Retina (tissue), 1 donor: Measurements from ENCODE around the gene NLRC5.
"Not testable (repeated sequence)": the region's sequence is repeated elsewhere in the genome, so short reads cannot be mapped to it uniquely, and the experiment has no call there.

Source experiments
- DNase-seq: peaks from one replicate; pipeline ENCODE4 v3.0.0-alpha.2; 2016

Gene NLRC5

DNA sequence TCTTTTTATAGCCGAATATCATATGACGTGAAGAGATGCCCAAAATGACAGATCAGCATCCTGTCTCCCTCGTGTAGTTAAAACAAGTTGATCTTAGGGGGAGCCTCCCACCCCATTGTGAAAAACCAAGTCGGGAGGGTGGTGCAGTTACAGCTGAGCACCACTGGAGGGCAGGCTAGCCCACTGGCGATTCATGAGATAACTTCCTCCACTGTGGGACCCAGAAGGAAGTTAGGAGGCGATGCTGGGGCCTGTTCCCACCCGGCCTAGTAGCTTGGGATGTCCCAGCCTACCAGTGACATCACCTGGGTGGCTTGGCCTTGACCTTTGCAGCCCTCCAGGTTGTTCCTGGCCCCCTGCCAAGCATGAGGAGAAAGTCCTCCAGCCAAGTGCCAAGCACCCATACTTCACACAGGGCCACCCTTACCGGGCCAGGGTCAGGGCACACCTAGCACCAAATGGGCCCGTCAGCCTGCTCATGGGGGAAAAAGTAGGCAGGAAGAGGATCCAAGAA lies 95.0 kb downstream of the NLRC5 start:
- peak; percentile 80 for DNase-seq

DNA sequence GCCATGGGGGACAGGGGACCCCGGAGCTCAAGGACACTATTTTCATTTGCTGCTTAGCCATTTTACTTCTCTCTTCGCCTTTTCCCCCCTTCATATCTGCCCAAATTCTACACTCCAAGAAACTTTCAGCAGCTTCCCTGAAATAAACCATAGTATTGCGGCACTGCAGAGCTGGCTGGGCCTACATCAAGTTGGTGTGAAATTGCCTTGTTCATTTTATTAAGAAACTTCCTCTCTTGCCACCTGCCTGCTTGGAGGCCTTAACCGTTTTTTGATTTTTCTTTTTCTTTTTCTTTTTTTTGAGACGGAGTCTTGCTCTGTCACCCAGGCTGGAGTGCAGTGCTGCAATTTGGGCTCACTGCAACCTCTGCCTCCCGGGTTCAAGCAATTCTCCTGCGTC lies 95.6 kb downstream of the NLRC5 start:
- no peak for DNase-seq

DNA sequence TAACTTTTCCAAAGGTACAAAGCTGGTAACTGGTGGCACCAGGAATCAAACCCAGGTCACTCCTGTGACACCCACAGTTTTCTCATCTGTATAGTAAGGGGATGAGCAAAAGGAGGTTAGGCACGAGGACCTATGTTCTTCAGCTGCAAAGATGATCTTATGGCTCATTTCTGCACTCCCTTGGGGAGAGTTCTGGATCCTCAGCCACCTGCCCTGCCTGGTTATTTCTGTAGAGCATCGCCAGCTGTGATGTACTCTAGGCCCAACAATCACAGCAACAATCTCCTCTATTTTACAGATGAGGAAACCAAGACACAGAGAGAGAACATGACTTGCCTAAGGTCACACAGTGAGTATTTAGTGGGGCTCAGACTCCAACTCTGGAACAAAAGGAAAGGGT lies 97.6 kb downstream of the NLRC5 start:
- no peak for DNase-seq

DNA sequence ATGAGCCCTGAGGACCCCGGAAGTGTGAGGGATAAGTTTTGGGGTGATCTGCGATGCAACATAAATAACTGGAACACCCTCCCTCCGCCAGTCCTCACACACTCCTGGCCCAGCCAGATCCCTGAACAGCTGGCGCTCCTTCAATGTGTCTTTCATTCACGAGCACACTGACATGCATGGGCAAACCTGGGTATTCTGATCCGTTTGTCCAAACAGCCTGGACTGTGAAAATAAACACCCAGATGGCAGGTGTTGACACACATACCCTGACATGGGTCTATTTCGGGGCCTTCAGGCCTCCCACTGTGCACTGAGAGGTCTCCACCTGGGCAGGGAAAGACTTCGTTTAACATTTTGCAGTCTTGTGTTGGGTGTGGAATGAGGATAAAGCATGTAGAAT lies 100.0 kb downstream of the NLRC5 start:
- no peak for DNase-seq

DNA sequence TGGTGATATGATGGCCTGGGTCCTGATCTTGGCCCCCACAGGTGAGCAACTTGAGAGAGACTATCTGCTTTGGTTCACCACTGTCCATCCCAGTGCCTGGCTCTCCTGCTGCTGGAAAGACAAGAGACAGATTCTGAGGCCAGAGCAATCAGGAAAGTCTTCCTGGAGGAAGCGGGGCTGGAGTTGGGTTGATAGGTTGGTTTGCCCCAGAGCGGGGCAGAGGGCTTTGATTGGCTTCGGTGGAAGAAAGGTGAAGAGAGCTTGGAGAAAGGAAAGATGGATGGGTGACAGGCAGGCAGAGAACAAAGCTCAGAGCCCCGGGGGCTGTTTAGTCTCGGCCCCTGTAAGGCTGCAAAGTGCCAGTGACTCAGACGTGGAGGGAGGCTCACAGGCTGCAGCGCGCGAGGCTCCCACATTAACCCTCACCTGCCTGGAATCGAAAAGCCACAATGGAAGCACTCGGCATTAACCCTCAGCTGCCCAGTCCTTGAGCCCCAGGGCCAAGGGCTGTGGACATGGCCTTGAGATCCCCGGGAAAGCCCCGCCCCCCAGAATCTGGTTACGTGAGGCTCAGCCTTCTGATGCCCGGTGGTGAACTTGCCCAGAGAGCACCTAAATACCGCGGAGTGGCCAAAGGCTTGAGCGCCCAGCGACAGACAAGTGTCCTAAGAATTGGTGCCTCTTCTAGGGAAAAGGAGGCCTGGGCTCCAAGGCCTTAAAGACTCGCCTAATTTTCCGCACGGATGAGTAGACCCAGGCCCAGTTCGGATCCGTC lies 102.0 kb downstream of the NLRC5 start:
- DNase-seq = peak; percentile 69

DNA sequence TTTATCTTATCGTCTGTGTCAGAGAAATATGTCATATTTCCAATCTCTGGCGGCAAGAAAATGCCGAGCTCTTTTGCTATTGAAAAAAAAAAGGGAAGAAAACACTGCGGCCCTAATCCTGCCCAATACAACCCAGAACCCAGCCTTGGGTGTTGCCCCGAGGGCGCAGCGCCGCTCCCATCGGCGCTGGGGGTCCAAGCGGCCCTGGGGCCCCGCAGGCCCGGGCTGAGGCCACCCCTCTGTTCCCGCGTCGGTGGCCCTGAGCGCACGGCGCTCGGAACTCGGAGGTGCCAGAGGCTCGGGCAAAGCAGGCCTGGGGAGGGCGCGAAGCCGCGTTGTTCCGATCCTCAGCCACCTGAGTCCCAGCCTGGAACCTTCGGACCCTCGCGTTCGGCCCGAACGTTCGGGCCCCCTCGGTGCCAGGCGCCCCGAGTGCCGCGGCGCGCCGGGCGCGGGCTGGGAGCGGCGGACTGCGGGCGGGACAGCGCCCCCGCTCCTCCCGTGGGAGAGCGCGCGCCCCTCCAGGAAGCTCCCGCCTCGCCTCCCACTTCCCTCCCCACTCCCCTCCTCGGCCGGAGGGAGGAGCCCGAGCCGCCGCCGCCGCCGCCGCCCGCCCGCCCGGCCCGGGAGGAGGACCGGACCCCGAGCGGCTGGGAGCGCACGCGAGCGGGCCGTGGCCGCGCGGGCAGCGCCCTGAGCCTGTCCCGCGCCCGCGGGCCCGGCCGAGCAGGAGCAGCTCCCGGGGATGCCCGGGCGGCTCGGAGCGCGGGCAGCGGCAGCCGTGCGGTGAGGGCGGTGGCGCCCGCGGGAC lies 102.8 kb downstream of the NLRC5 start, which contains the start of gene CPNE2:
CPNE2 (plus strand) TSS at position 609 of the 811 bp plus-strand sequence. CDS start 18,160 bp downstream, outside the sequence.
- DNase-seq = peak; percentile 77

DNA sequence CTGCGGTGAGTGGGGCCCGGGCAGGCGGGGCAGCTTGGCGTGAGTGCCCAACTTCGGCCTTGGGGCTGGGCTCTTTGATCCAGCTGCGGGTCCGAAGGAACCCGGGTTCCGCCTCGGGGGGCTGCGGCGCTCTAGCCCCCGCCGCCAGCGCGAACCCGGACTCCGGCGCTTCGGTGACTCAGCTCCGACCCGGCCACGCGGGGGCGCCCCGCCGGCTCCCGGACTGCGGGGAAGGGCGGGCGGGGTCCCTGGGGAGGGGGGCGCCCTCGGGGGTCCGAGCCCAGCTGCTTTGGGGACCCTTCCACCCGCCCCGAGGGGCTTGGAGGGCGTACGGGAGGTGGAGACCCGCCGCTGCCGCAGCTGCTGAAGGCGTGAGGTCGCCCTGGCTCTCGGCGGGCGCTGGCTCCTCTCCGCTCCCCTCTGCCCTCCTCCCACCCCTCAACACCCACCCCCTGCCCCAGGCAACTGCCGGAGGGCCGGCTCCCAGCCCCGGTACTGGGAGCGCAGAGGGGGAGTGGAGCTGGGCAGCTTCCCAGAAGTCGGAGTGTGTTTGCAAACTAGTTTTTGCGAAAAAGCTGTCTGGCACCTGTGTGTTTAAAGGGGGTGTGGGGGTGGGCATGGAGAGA lies 103.5 kb downstream of the NLRC5 start:
- peak; percentile 73 for DNase-seq

DNA sequence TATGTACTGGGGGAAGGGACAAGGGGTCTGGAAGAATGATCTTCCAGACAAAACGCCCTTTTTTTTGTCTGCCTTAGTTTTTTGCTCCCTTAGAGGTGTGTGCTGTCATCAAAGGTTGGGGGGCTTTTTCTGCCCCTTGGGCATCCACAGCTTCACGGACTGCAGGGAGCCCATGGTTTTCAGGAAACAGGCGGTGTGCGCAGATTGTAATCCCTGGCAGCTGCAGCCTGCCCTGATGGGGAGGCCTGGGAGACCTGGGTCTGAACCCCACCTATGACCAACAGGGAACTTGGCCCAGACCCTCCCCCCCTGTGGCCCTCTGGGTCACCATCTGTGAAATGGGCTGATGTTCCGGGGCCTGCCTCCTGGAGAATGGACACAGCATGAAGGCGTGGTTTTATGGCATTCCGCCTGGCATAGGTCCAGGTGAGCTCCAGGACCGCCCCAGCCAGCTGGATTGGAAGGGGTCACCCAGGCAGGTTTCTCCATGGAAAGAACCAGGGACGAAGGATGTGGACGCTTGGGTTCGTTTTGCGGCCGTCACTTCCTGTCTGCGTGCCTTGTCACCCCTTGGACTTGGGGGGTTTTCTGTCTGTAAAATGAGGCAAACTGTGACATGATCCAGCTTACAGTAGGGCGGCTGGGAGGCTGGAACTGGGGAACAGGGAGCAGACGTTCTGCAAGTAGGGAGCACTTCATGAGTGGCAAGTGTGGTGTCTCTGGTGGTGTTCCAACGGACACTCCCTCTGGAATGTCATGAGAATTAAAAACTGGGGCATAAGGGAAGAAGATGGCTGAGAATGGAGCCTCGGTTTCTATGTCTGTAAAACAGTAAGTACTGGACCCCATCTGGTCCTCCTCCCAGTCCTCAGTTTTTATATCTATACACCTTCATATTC lies 104.6 kb downstream of the NLRC5 start:
- no peak for DNase-seq

DNA sequence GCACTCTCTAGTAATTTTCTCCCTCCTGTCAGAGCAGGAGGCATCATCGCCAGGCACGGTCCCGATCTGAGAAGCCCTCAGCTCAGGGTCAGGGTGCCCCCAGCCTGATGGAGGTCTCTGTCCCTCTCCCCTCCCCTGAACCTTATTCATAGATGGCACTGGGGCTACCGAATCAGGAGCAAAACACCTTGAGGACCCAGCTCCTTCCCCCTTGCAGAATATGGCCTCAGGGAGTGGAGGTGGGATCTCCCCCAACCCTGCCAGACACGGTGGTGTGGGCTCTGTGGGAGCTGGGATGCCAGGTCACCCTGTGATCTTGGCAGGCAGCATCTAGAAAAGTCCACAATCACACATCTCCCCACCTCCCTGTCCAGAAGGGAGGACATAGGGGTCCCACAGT lies 105.6 kb downstream of the NLRC5 start:
- no peak for DNase-seq

DNA sequence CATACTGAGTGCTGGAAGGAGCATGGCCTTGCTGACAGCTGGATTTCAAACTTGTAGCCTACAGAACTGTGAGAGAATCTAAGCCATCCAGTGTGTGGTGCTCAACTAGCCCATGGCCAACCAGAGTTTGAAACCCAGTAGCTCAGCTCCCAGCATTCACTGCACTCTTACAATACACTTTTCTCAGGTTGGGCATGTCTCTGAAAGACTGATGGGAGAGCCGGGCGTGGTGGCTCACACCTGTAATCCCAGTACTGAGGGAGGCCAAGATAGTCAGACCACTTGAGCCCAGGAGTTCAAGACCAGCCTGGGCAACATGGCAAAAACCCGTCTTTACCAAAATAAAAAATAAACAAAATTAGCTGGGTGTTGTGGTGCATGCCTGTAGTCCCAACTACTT lies 106.8 kb downstream of the NLRC5 start:
- DNase-seq = no peak

DNA sequence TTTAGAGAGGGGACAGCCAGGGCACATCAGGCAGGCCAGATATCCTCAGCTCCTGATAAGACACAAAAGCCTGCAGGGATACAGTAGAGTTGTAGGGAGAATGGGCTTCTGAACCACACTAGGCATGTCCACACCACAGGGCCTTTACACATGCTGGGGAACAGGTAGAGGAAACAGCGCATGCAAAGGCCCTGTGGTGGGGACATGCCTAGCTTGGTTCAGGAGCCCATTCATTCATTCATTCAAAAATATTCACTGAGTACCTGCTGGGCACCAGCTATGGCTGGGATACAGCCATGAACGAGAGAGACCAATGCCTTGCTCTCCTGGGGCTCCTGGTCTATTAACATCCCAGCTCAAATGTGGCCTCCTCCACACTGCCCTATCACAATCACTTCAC lies 107.4 kb downstream of the NLRC5 start:
- no peak for DNase-seq

DNA sequence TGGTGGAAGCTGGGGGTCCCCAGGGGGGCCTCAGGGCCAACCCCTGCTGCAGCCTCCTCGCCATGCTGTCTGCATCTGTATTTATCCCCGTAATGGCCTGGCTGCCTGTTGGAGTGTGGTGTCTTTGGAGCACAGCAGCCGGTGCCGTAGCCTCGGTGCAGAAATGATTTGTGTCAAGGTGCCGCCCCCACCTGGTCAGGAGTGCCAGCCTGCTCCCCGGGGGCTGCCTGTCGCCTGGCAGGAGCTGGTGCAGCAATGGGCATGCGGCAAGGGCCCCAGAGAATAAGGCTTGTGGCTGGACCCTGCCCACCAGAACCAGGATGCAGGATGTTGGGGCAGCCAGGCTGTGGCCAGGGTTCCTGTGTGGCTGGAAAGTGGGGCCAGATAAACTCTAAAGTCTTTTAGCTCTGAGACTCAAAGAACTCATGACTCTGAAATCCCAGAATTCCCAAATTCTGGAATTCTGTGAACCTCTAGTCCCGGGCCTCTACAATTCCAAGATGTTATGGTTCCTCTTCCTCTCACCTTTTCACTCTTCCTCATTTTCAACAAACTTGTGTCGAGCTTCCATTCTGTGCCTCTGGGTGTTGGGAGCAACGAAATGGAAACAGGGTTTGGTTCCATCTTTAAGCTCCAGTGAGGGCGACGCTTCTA lies 109.0 kb downstream of the NLRC5 start:
- DNase-seq = no peak

DNA sequence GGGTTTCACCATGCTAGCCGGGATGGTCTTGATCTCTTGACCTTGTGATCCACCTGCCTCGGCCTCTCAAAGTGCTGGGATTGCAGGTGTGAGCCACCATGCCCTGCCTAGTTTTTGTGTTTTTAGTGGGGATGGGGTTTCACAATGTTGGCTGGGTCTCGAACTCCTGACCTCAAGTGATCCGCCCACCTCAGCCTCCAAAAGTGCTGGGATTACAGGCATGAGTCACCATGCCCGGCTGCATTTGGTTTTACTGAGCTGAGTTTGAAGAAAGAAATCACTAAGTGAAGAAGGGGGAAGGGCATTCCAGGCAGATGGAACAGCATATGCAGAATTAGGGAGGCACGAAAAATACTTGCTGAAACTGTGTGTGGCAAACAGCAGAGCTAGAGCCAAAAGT lies 110.6 kb downstream of the NLRC5 start:
- not testable (repeated sequence) for DNase-seq

DNA sequence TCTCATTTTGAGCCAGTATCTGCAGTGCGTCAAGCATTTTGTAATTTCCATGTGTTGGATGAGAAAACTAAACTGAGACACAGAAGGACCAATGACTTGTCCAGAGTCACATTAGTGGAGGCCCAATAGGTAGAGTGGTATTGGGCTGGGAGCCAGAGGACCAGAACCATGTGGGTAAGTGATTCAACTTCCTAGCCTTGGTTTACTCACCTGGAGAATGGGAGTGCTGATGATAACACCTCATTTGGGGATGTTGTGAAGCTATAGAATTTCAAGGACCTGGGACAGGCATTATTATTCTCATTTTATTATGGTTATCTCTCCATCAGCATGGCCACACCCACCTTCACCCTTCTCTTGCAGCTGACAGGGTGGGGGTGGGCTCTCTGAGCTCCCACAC lies 111.1 kb downstream of the NLRC5 start:
- DNase-seq = no peak

DNA sequence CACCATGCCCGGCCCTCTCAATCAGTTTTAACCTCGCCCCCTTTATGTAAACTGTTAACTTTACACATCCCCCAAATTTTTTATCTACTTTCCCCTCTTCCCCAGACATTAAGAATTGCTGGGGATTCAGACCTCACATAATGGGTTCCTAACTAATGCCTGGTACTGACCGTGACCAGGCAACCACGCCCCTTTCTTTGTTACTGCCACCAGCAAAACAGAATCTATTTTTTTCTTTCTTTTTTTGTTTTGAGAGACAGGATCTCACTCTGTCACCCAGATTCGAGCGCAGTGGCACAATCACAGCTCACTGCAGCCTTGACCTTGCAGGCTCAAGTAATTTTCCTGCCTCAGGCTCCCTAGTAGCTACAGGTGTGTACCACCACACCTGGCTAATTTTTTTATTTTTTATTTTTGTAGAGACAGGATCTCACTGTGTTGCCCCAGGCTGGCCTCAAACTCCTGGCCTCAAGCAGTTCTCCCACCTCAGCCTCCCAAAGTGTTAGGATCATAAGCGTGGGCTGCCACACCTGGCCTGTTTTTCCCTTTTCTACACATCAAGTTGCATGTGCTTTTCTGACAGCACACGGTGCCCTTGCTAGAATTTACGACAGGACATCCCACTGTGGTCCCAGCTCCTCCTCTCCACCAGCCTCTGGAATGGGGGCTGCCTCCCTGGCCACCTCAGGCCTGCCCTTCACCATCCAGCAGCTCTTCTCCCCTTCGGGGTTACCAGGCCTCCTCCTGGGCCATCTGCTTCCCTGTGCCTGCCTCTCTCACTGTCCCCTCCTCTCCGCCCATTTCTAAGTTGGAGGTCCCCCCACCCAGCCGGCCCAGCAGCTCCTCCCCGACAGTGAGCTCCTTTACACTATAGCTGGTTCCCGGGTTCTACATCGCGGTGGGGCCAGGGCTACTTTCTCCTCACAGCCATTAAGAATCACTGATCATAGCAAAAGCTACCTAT lies 113.8 kb downstream of the NLRC5 start:
- DNase-seq = no peak

DNA sequence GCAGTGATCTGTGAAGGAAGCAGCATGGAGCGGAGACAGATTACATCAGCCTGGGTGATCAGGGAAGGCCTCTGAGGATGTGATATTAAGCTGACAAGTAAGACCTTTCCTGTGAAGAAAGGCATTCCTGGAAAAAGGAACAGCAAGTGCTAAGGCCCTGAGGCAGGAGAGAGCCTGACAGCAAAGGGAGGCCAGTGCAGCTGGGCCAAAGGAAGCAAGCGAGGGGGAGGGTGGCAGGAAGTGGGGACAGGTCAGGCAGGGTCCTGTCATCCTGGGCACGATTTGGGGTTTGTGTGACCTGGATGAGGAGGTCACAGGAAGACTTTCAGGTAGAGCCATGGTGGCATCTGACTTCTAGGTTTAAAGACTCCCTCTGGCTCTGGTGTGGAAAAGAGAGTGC lies 115.3 kb downstream of the NLRC5 start:
- DNase-seq = no peak

DNA sequence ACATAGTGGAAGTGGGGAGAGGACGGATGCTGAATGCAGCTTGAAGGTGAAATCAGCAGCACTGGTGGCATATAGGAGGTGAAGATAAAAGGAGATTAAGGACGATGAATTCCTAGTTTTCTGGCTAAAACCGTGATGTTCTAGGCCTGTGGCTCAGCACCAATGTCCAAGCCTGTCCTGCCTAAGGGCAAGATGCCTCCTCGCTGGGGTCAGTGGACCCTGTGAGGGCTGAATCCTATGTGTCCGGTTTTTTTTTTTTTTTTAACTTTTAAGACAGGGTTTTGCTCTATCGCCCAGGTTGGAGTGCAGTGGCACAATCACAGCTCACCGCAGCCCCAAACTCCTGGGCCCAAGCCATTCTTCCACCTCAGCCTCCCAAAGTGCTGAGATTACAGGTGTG lies 115.8 kb downstream of the NLRC5 start:
- no peak for DNase-seq

DNA sequence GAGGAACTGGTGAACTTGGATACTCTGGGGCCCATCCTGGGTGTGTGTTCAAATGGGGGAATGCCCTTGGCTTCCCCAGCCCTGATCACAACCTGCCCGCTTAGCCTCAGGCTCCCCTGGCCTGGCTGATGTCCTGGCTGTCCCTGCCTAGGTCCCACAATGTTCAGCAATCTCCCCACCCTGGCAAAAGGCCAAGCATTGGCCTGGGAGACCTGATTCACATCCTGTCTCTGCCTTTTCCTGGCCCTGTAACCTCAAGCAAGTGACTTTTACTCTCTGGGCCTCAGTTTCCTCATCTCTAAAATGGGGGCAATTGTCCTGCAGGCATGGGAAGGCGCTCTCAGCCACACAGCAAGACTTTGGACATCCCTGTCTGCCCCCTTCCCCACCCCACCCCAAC lies 117.4 kb downstream of the NLRC5 start:
- DNase-seq = no peak

DNA sequence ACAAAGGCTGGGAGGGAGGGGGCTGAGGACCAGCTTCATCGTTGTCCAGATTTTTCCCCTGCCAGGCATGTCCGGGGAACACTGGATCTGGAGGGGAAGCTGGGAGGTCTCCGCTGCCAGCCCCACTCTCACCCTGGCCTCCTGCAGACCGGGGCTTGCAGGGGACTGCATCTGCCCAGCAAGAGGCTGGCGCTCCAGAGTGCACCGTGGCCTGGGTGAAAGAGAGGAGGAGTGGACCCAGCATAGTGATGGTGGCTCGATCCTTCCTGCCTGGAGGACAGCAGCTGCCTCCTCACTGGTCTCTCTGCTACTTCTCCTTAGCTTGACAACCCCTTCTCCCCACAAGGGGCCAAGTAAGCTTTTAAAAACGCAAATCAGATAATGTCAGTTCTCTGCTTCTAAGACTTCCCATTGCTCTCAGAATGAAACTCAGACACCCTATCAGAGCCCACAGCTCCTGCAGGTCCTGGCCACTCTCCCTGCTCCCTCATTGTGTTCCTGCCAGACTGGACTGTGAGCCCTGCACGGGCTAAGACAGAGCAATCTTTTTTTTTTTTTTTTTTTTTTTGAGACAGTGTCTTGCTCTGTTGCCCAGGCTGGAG lies 118.1 kb downstream of the NLRC5 start:
- DNase-seq = no peak

DNA sequence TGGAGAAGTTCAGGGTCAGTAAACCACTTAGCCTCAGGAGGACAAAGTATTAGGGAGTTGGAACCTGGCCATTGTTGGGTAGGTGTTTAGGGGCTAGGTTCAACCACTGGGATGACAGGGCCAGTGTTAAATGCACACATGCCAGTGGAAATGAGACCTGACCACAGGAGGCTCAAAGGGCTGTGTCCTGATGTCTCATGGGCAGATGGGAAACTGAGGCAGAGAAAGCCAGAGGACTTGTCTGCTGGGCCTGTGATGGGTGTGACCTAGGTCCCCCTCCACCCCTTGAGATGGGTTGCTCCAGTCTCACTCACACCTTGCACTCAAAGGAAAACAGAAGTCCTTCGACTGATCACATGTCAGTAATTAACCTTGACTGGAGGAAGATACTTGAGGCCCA lies 119.1 kb downstream of the NLRC5 start:
- no peak for DNase-seq
